ENCODE data around the gene MRTFB.
"Not testable (repeated sequence)": the region's sequence is repeated elsewhere in the genome, so short reads cannot be mapped to it uniquely, and the experiment has no call there.

Gene MRTFB

GRCh38 chr16:14070877-14071575 is at the start of gene MRTFB:
Gene MRTFB, plus strand, starts transcription at chr16:14071319. Its CDS starts 69,288 bp downstream, at chr16:14140607.
- peak; percentile 42 to 77 (median 66) for DNase-seq (ENCODE audit: low read depth in 3 of 3, low spot score in 1 of 3)

- not testable (repeated sequence) for DNase-seq (ENCODE audit: low read depth in 3 of 3, low spot score in 1 of 3)
These were observed 47.6 kb upstream of the MRTFB start for GRCh38 chr16:14023526-14023925.

GRCh38 chr16:14024283-14024682 is 46.8 kb upstream of the MRTFB start:
- DNase-seq (ENCODE audit: low read depth in 3 of 3, low spot score in 1 of 3): no peak

GRCh38 chr16:14026572-14027285 is 44.4 kb upstream of the MRTFB start:
- no peak for DNase-seq (ENCODE audit: low read depth in 3 of 3, low spot score in 1 of 3)

- no peak for DNase-seq (ENCODE audit: low read depth in 3 of 3, low spot score in 1 of 3)
These were observed 42.9 kb upstream of the MRTFB start for GRCh38 chr16:14028202-14028601.

- no peak for DNase-seq (ENCODE audit: low read depth in 3 of 3, low spot score in 1 of 3)
These were observed 41.5 kb upstream of the MRTFB start for GRCh38 chr16:14029658-14030057.

GRCh38 chr16:14035092-14035491 is 36.0 kb upstream of the MRTFB start:
- DNase-seq (ENCODE audit: low read depth in 3 of 3, low spot score in 1 of 3): no peak

GRCh38 chr16:14036889-14037288 is 34.2 kb upstream of the MRTFB start:
- no peak for DNase-seq (ENCODE audit: low read depth in 3 of 3, low spot score in 1 of 3)

GRCh38 chr16:14037960-14038359 is 33.2 kb upstream of the MRTFB start:
- DNase-seq (ENCODE audit: low read depth in 3 of 3, low spot score in 1 of 3): no peak

- no peak for DNase-seq (ENCODE audit: low read depth in 3 of 3, low spot score in 1 of 3)
These were observed 30.0 kb upstream of the MRTFB start for GRCh38 chr16:14041164-14041563.

GRCh38 chr16:14042706-14043105 is 28.4 kb upstream of the MRTFB start:
- DNase-seq (ENCODE audit: low read depth in 3 of 3, low spot score in 1 of 3): no peak

GRCh38 chr16:14043278-14043677 is 27.8 kb upstream of the MRTFB start:
- DNase-seq (ENCODE audit: low read depth in 3 of 3, low spot score in 1 of 3): no peak

- no peak for DNase-seq (ENCODE audit: low read depth in 3 of 3, low spot score in 1 of 3)
These were observed 27.3 kb upstream of the MRTFB start for GRCh38 chr16:14043793-14044192.

GRCh38 chr16:14047121-14047859 is 23.8 kb upstream of the MRTFB start:
- not testable (repeated sequence) for DNase-seq (ENCODE audit: low read depth in 3 of 3, low spot score in 1 of 3)

GRCh38 chr16:14050291-14051027 is 20.7 kb upstream of the MRTFB start:
- DNase-seq (ENCODE audit: low read depth in 3 of 3, low spot score in 1 of 3): no peak

- no peak for DNase-seq (ENCODE audit: low read depth in 3 of 3, low spot score in 1 of 3)
These were observed 19.9 kb upstream of the MRTFB start for GRCh38 chr16:14051103-14051729.

GRCh38 chr16:14056970-14057369 is 14.1 kb upstream of the MRTFB start:
- no peak for DNase-seq (ENCODE audit: low read depth in 3 of 3, low spot score in 1 of 3)

GRCh38 chr16:14057878-14058382 is 13.2 kb upstream of the MRTFB start:
- DNase-seq (ENCODE audit: low read depth in 3 of 3, low spot score in 1 of 3): no peak

- no peak for DNase-seq (ENCODE audit: low read depth in 3 of 3, low spot score in 1 of 3)
These were observed 9.3 kb upstream of the MRTFB start for GRCh38 chr16:14061732-14062259.

GRCh38 chr16:14062261-14062660 is 8.9 kb upstream of the MRTFB start:
- DNase-seq (ENCODE audit: low read depth in 3 of 3, low spot score in 1 of 3): no peak
